ENCODE data around the gene LMAN2. TPM values are rescaled to one million over a fixed set of nuclear protein-coding genes. Genes with fewer than 3 reads are reported as not detected.
"Not testable (repeated sequence)": the region's sequence is repeated elsewhere in the genome, so short reads cannot be mapped to it uniquely, and the experiment has no call there.

Gene LMAN2
- total and polyA plus RNA-seq, 4 donors: 86.2 to 145 (median 116) TPM

DNA sequence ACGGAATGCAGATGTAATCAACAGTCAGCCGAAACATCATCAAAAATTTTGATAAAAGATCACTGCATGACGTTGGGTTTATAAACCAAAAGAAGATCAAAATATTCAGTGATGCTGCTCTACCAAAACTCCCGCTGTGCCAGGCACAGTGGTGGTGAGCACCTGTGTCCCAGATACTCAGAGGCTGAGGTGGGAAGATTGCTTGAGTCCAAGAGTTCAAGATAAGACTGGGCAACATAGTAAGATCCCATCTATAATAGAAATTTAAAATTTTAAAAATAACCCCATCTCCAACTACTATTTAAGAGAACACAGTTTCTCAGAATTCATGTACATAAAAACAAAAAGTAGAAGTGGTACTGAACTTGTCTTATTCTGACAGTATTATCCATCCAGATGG is 3.8 kb downstream of the LMAN2 start:
- DNase-seq (no peak), ATAC-seq (ENCODE audit: low FRiP score) (no peak)
- Histone ChIP-seq H3K36me3 (ENCODE audit: control insufficient read depth in 1 of 2, insufficient read depth in 2 of 2, low read length in 1 of 2) (peaks cover 0 to 1% of the 10 kb centered on the region in 2 donors), H3K27me3 (ENCODE audit: control insufficient read depth in 1 of 2, insufficient read depth in 2 of 2, low read length in 1 of 2) (no peaks in the 10 kb centered on the region), H3K4me3 (ENCODE audit: low read length in 2 of 2) (no peak overlapping the region), H3K9me3 (ENCODE audit: control insufficient read depth, low read length) (no peaks in the 10 kb centered on the region), H3K27ac (ENCODE audit: low read depth in 1 of 2, low read length in 2 of 2) (no peak overlapping the region), H3K4me1 (ENCODE audit: control insufficient read depth in 1 of 2, insufficient read depth in 2 of 2, low read length in 2 of 2) (peaks cover 0 to 3% of the 10 kb centered on the region in 2 donors)
- intact Hi-C loops (cut with DNase I): no loop called here
- WGBS, 2 donors: 83 to 85% methylated on average over 4 of the region's 4 CpGs

DNA sequence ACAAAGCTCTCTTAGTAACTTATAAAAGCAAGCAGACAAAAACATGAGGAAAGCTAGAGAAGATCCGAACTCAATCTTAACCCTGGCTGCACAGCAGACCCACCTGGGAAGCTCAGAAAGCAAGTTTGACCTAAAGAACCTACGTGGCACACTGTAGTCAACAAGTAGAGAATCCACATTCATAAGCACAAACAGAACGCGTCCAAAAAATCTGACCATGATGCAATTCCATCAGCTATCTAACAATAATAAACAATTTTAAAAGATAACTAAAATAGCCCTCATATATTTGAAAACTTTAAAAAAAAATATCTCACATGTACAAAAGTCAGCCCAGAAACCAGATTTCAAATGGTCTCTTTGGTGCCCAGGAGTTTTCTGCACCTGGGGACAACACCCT is 4.6 kb downstream of the LMAN2 start:
- DNase-seq: peak in 1 of 2 donors; percentile 3
- H3K4me1 ChIP-seq (ENCODE audit: control insufficient read depth in 1 of 2, insufficient read depth in 2 of 2, low read length in 2 of 2): peaks cover 0 to 3% of the 10 kb centered on the region in 2 donors
- H3K27ac ChIP-seq (ENCODE audit: low read depth in 1 of 2, low read length in 2 of 2): no peak overlapping the region
- no peak overlapping the region for H3K4me3 ChIP-seq (ENCODE audit: low read length in 2 of 2)
- intact Hi-C loops (cut with DNase I): no loop called here
- 54 to 65% methylated on average over 4 of the region's 4 CpGs for WGBS, 2 donors
- H3K9me3 ChIP-seq (ENCODE audit: control insufficient read depth, low read length): no peaks in the 10 kb centered on the region
- H3K36me3 ChIP-seq (ENCODE audit: control insufficient read depth in 1 of 2, insufficient read depth in 2 of 2, low read length in 1 of 2): peaks cover 0 to 3% of the 10 kb centered on the region in 2 donors
- ATAC-seq (ENCODE audit: low FRiP score): no peak
- H3K27me3 ChIP-seq (ENCODE audit: control insufficient read depth in 1 of 2, insufficient read depth in 2 of 2, low read length in 1 of 2): no peaks in the 10 kb centered on the region

DNA sequence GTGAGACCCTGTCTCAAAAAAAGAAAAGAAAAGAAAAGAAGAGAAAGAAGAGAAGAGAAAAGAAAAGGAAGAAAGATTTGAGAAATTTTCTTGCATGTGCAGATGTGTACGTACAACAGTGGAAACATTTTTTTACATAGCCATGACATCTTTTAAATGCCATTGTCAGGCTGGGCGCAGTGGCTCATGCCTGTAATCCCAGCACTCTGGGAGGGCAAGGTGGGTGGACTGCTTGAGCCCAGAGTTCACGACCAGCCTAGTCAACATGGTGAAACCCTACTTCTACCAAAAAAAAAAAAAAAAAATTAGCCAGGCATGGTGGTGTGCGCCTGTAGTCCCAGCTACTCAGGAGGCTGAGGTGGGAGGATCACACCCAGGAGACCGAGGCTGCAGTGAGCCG is 6.6 kb downstream of the LMAN2 start:
- DNase-seq (peak in 1 of 2 donors; percentile 5), ATAC-seq (ENCODE audit: low FRiP score) (no peak)
- H3K9me3 ChIP-seq (ENCODE audit: control insufficient read depth, low read length): no peaks in the 10 kb centered on the region
- H3K4me3 ChIP-seq (ENCODE audit: low read length in 2 of 2): no peak overlapping the region
- no peaks in the 10 kb centered on the region for H3K27me3 ChIP-seq (ENCODE audit: control insufficient read depth in 1 of 2, insufficient read depth in 2 of 2, low read length in 1 of 2)
- WGBS, 2 donors: 96 to 98% methylated on average over 6 of the region's 6 CpGs
- no peak overlapping the region for H3K27ac ChIP-seq (ENCODE audit: low read depth in 1 of 2, low read length in 2 of 2)
- peaks cover 0 to 3% of the 10 kb centered on the region in 2 donors for H3K36me3 ChIP-seq (ENCODE audit: control insufficient read depth in 1 of 2, insufficient read depth in 2 of 2, low read length in 1 of 2)
- intact Hi-C loops (cut with DNase I): no loop called here
- H3K4me1 ChIP-seq (ENCODE audit: control insufficient read depth in 1 of 2, insufficient read depth in 2 of 2, low read length in 2 of 2): no peaks in the 10 kb centered on the region

DNA sequence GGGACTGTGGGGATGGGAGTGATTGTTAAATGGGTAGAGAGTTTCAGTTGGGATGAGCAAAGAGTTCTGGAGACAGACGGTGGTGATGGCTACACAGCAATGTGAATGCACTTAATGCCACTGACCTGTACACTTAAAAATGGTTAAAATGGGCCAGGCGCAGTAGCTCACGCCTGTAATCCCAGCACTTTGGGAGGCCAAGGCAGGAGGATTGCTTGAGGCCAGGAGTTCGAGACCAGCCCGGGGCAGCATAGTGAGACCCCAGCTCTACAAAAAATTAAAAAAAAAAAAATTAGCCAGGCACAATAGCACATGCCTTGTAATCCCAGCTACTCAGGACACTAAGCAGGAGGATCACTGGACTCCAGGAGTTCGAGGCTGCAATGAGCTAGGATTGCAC is 7.7 kb downstream of the LMAN2 start:
- H3K4me1 ChIP-seq (ENCODE audit: control insufficient read depth in 1 of 2, insufficient read depth in 2 of 2, low read length in 2 of 2): no peaks in the 10 kb centered on the region
- no peak overlapping the region for H3K4me3 ChIP-seq (ENCODE audit: low read length in 2 of 2)
- 95% methylated on average over 6 of the region's 6 CpGs for WGBS, 2 donors
- no peaks in the 10 kb centered on the region for H3K9me3 ChIP-seq (ENCODE audit: control insufficient read depth, low read length)
- H3K27me3 ChIP-seq (ENCODE audit: control insufficient read depth in 1 of 2, insufficient read depth in 2 of 2, low read length in 1 of 2): no peaks in the 10 kb centered on the region
- peaks cover 0 to 1% of the 10 kb centered on the region in 2 donors for H3K36me3 ChIP-seq (ENCODE audit: control insufficient read depth in 1 of 2, insufficient read depth in 2 of 2, low read length in 1 of 2)
- ATAC-seq (ENCODE audit: low FRiP score): no peak
- intact Hi-C loops (cut with DNase I): no loop called here
- H3K27ac ChIP-seq (ENCODE audit: low read depth in 1 of 2, low read length in 2 of 2): no peak overlapping the region
- peak in 1 of 2 donors; percentile 16 for DNase-seq

DNA sequence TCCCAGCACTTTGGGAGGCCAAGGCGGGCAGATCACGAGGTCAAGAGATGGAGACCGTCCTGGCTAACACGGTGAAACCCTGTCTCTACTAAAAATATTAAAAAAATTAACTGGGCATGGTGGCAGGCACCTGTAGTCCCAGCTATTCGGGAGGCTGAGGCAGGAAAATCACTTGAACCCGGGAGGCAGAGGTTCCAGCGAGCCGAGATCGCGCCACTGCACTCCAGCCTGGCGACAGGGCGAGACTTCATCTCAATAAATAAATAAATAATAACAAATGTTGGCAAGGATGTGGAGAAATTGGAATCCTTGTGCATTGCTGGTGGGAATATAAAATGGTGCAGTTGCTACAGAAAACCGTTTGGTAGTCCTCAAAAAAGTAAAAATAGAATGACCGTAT is 8.5 kb downstream of the LMAN2 start:
- H3K9me3 ChIP-seq (ENCODE audit: control insufficient read depth, low read length); H3K27ac ChIP-seq (ENCODE audit: low read depth in 1 of 2, low read length in 2 of 2); intact Hi-C loops (cut with DNase I); H3K4me1 ChIP-seq (ENCODE audit: control insufficient read depth in 1 of 2, insufficient read depth in 2 of 2, low read length in 2 of 2); H3K4me3 ChIP-seq (ENCODE audit: low read length in 2 of 2); H3K36me3 ChIP-seq (ENCODE audit: control insufficient read depth in 1 of 2, insufficient read depth in 2 of 2, low read length in 1 of 2); H3K27me3 ChIP-seq (ENCODE audit: control insufficient read depth in 1 of 2, insufficient read depth in 2 of 2, low read length in 1 of 2); ATAC-seq (ENCODE audit: low FRiP score): not testable (repeated sequence)
- 91% methylated on average over 14 of the region's 14 CpGs for WGBS, 2 donors
- DNase-seq: peak in 1 of 2 donors; percentile 34

DNA sequence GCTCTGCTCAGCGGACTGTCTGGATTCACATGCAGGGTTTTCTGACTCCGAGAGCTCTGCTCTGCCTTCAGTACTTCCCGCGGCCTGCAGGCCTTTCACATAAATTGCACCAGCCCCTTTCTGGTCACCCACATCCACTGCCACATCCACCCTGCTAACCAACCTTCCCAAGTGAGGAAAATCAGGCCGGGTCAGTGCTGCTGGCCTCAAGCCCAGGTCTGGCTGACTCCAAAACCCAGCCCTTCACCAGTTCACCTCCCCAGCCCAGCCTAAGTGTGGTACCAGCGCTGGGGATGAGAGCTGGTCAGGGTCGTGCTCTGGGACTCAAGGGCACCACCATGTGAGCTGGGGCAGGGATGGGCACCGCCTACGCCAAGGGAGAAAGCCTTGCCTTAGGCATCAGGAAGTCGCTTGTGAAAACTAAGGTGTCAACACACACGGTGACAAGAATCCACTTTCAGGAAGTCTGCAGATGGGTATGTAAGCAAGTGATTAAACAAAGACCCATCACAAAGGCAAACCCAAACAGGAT is 12.3 kb downstream of the LMAN2 start:
- H3K36me3 ChIP-seq (ENCODE audit: control insufficient read depth in 1 of 2, insufficient read depth in 2 of 2, low read length in 1 of 2): peaks cover 4 to 12% of the 10 kb centered on the region in 2 donors
- DNase-seq (no peak), ATAC-seq (ENCODE audit: low FRiP score) (peak; percentile 13)
- no peak overlapping the region for H3K27ac ChIP-seq (ENCODE audit: low read depth in 1 of 2, low read length in 2 of 2)
- no peaks in the 10 kb centered on the region for H3K27me3 ChIP-seq (ENCODE audit: control insufficient read depth in 1 of 2, insufficient read depth in 2 of 2, low read length in 1 of 2)
- H3K9me3 ChIP-seq (ENCODE audit: control insufficient read depth, low read length): no peaks in the 10 kb centered on the region
- WGBS, 2 donors: 78% methylated on average over 11 of the region's 11 CpGs
- no peaks in the 10 kb centered on the region for H3K4me1 ChIP-seq (ENCODE audit: control insufficient read depth in 1 of 2, insufficient read depth in 2 of 2, low read length in 2 of 2)
- intact Hi-C loops (cut with DNase I): no loop called here
- H3K4me3 ChIP-seq (ENCODE audit: low read length in 2 of 2): no peak overlapping the region

DNA sequence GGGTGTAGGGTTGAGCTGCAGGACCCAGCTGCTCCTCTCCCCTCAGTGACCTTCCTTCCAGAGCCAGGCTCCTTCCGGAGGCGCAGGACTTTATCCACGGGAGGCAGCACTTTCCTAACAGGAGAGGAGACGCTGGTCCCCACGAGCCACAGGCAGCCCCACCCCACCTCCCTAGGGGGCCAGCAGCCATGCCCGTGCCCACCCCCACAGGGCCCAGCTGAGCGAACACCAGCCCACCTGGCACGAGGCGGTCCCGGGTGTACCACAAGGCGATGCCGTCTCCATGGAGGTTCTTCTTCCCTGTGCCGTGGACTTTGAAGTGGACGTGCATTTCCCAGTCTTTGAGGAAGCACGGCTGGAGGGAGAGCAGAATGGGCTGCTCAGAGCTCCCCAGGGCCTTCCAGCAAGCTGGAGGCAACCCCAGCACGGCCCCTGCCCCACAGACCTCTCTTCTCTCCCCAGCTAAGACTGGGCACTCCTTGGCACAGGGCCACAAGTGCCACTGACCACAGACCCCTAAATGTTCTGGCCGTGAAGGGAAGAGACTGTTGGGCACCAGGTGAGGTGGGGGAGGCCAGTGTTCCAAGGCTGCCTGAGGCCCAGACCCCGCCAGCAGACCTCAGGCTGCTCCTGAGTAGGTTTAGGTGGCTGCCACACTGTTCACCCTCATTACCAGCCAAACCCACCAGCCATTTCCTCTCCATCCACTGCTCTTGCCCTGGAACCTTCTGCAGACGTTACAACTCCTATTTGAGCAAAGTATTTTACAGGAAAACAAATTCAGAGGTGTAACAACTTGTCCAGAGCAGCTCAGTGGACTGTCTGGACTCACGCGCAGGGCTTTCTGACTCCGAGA is 13.0 kb downstream of the LMAN2 start:
- Histone ChIP-seq H3K27ac (ENCODE audit: low read depth in 1 of 2, low read length in 2 of 2) (no peak overlapping the region), H3K4me1 (ENCODE audit: control insufficient read depth in 1 of 2, insufficient read depth in 2 of 2, low read length in 2 of 2) (no peaks in the 10 kb centered on the region), H3K27me3 (ENCODE audit: control insufficient read depth in 1 of 2, insufficient read depth in 2 of 2, low read length in 1 of 2) (no peaks in the 10 kb centered on the region), H3K36me3 (ENCODE audit: control insufficient read depth in 1 of 2, insufficient read depth in 2 of 2, low read length in 1 of 2) (peaks cover 4 to 13% of the 10 kb centered on the region in 2 donors), H3K4me3 (ENCODE audit: low read length in 2 of 2) (no peak overlapping the region), H3K9me3 (ENCODE audit: control insufficient read depth, low read length) (no peaks in the 10 kb centered on the region)
- 83 to 85% methylated on average over 22 of the region's 22 CpGs for WGBS, 2 donors
- no peak for DNase-seq
- intact Hi-C loops (cut with DNase I): no loop called here
- no peak for ATAC-seq (ENCODE audit: low FRiP score)

DNA sequence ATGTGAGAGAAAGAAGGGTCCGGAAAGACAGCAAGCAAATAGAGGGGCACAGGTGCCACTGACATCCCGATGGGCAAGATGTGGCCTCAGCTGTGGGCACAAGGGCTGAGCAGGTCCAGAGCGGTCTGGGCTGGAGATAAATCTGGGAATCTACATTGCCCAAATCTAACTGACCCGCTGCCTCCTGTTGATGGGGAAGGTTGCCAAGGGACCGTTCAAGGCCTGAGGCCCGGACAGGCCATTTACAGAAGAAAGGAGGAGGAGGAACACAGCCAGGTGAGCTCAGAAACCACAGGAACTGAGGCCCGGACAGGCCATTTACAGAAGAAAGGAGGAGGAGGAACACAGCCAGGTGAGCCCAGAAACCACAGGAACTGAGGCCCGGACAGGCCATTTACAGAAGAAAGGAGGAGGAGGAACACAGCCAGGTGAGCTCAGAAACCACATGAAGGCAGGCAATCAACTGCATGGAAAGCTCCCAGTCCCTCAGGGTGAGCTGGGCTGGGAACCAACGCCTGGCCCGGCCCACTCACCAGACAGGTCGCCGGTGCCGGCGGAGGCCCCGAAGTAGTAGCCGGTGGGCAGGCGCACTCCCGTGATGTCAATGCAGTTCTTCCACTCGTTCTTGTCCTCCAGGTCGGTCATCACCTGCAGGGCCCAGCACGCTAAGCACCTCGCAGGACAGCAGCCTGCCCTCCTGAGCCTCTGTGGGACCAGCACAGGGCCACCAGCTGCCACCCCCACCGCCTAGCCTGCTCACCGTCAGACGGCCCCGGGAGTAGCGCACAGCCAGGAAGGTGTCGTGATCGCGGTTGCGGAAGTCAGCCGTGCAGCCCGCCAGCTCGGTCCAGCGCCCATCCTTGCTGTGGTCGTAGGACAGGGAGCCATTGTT is 14.6 kb downstream of the LMAN2 start:
- intact Hi-C loops (cut with DNase I): no loop called here
- Histone ChIP-seq H3K4me1 (ENCODE audit: control insufficient read depth in 1 of 2, insufficient read depth in 2 of 2, low read length in 2 of 2) (no peaks in the 10 kb centered on the region), H3K27ac (ENCODE audit: low read depth in 1 of 2, low read length in 2 of 2) (no peak overlapping the region), H3K36me3 (ENCODE audit: control insufficient read depth in 1 of 2, insufficient read depth in 2 of 2, low read length in 1 of 2) (peaks cover 4 to 12% of the 10 kb centered on the region in 2 donors), H3K27me3 (ENCODE audit: control insufficient read depth in 1 of 2, insufficient read depth in 2 of 2, low read length in 1 of 2) (no peaks in the 10 kb centered on the region), H3K4me3 (ENCODE audit: low read length in 2 of 2) (no peak overlapping the region), H3K9me3 (ENCODE audit: control insufficient read depth, low read length) (no peaks in the 10 kb centered on the region)
- no peak for DNase-seq
- ATAC-seq (ENCODE audit: low FRiP score): no peak
- WGBS, 2 donors: 93% methylated on average over 35 to 36 of the region's 36 CpGs
